ENCODE measurements around the gene UNC45B.

DNA sequence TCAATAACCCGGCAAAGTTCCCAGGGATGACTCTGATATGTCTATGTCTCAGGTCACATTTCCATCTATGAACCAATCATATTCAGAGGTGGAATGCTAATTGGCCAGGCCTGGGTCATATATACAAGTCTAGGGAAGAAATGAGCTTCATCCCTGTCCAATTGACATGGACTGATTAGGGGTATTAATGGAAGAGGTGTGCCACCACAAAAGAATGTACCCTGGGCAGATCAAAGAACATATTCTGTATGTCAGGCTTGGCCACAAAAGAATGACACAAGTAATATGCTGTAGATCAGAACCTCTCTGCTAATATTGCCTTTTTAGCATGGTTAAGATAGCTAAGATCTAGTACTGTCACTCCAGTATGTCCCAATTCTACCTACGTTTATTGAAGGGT is 39.9 kb downstream of the UNC45B start:
- TF ChIP-seq CTCF (IDR thresholded peaks at IDR 0.05) (no peak), POLR2A (IDR thresholded peaks at IDR 0.05) (no peak), POLR2AphosphoS5 (IDR thresholded peaks at IDR 0.05) (no peak)
